HCT116 (cell line): ENCODE measurements around the gene RWDD3. TPM values are rescaled to one million over a fixed set of nuclear protein-coding genes. Genes with fewer than 3 reads are reported as not detected.

ENCODE experiments used
- ATAC-seq: fragments of 200-7000 bp; cut with Tn5 transposase; 2 replicates; pipeline ENCODE4 v1.9.1; 2020; ENCODE audit warnings: mild to moderate bottlenecking, moderate library complexity
- BruUV-seq: library from RNA; stranded (reverse); fragments of 400-500 nt; replicated peaks from 2 replicates; lab custom pipeline; 2021; lab: Mats Ljungman, UMichigan
- CTCF ChIA-PET: fragments of 300-600 bp; sonication (Branson Sonifier 250); formaldehyde crosslinking; loops from one replicate; lab custom pipeline; 2021; ENCODE audit warnings: antibody characterized with exemption; lab: Charles Lee
- POLR2A ChIA-PET: fragments of 300-600, 350-600 bp; sonication (Branson Sonifier 250); formaldehyde crosslinking; loops from one replicate; lab custom pipeline; 2021; ENCODE audit warnings: antibody characterized with exemption; lab: Charles Lee
- RAD21 ChIA-PET, 2 experiments: fragments of 300-600 bp; sonication (Branson Sonifier 250); formaldehyde crosslinking; loops; one replicate each; lab custom pipeline; 2023; ENCODE audit warnings: low total read pairs in 2 of 2; ENCODE audit not compliant: uncharacterized antibody in 2 of 2, unreplicated experiment in 2 of 2, low non-redundant PET in 1 of 2; lab: Charles Lee
- DNase-seq: peaks from one replicate; pipeline ENCODE4 v3.0.0-alpha.2; 2010; ENCODE audit warnings: low read depth, low spot score
- H2AFZ ChIP-seq: fragments of 200-600 bp; shearing (Covaris generic), sonication (generic); 2 replicates; pipeline ENCODE4 v1.6.1; 2017; ENCODE audit warnings: low read depth, mixed run types, mixed read lengths, antibody characterized with exemption, low read length; ENCODE audit not compliant: poor library complexity, severe bottlenecking
- H3K27ac ChIP-seq: 2 replicates; pipeline ENCODE4 v1.5.1; 2012; ENCODE audit warnings: low read depth, low read length
- H3K27me3 ChIP-seq: fragments of 200-600 bp; sonication (generic); 2 replicates; pipeline ENCODE4 v1.6.1; 2016; ENCODE audit warnings: mixed run types, low read length, mixed read lengths; ENCODE audit not compliant: insufficient read depth
- H3K36me3 ChIP-seq, 2 experiments: fragments of 200-500 bp in 1 of 2; fragments of 200-600 bp in 1 of 2; sonication (Bioruptor generic) in 1 of 2; sonication (generic) in 1 of 2; 2 replicates each; pipeline versions ENCODE4 v1.5.1 to v1.6.1; 2014 to 2016; ENCODE audit warnings: low read length in 2 of 2, inconsistent platforms in 1 of 2, mixed read lengths in 1 of 2, mixed run types in 1 of 2; ENCODE audit not compliant: insufficient read depth in 2 of 2, control insufficient read depth in 1 of 2
- H3K4me1 ChIP-seq, 2 experiments: fragments of 200-600 bp in 1 of 2; sonication (generic) in 1 of 2; 2 replicates each; pipeline versions ENCODE4 v1.5.1 to v1.6.1; 2012 to 2017; ENCODE audit warnings: low read length in 2 of 2, inconsistent platforms in 1 of 2, mild to moderate bottlenecking in 1 of 2, mixed read lengths in 1 of 2, mixed run types in 1 of 2, moderate library complexity in 1 of 2; ENCODE audit not compliant: insufficient read depth in 2 of 2, control insufficient read depth in 1 of 2
- H3K4me2 ChIP-seq: fragments of 200-600 bp; sonication (generic); 2 replicates; pipeline ENCODE4 v1.6.1; 2017; ENCODE audit warnings: mixed run types, low read length, mixed read lengths
- H3K4me3 ChIP-seq, 2 experiments: fragments of 200-600 bp in 1 of 2; sonication (generic) in 1 of 2; replicated peaks in 1 of 2; 2 replicates each; pipeline ENCODE4 v1.5.1; 2011 to 2016; ENCODE audit warnings: low read length in 2 of 2, control low read depth in 1 of 2, low read depth in 1 of 2, mild to moderate bottlenecking in 1 of 2, mixed read lengths in 1 of 2, mixed run types in 1 of 2
- H3K79me2 ChIP-seq: fragments of 200-600 bp; sonication (generic); 2 replicates; pipeline ENCODE4 v1.6.1; 2017; ENCODE audit warnings: mild to moderate bottlenecking, mixed run types, low read length, moderate library complexity, mixed read lengths; ENCODE audit not compliant: insufficient read depth
- H3K9ac ChIP-seq: fragments of 200-600 bp; sonication (generic); 2 replicates; pipeline ENCODE4 v1.6.1; 2016; ENCODE audit warnings: low read length, mixed read lengths
- H3K9me2 ChIP-seq: fragments of 200-600 bp; sonication (generic), shearing (Covaris generic); 2 replicates; pipeline ENCODE4 v1.6.1; 2017; ENCODE audit warnings: mixed run types, mild to moderate bottlenecking, moderate library complexity; ENCODE audit not compliant: insufficient read depth
- H3K9me3 ChIP-seq, 2 experiments: fragments of 200-500 bp in 1 of 2; fragments of 200-600 bp in 1 of 2; sonication (Bioruptor generic) in 1 of 2; sonication (generic) in 1 of 2; 2 replicates each; pipeline ENCODE4 v1.6.1; 2014 to 2017; ENCODE audit warnings: low read length in 2 of 2, mixed read lengths in 2 of 2, inconsistent platforms in 1 of 2, low read depth in 1 of 2, mild to moderate bottlenecking in 1 of 2, mixed run types in 1 of 2, moderate library complexity in 1 of 2; ENCODE audit not compliant: control insufficient read depth in 1 of 2, insufficient read depth in 1 of 2
- H4K20me1 ChIP-seq: fragments of 200-600 bp; sonication (generic), shearing (Covaris generic); 2 replicates; pipeline ENCODE4 v1.6.1; 2017; ENCODE audit warnings: mixed run types, mild to moderate bottlenecking, moderate library complexity; ENCODE audit not compliant: insufficient read depth
- EZH2phosphoT487 ChIP-seq: fragments of 200-600 bp; IDR thresholded peaks from 2 replicates; pipeline ENCODE4 v1.6.1; 2018; ENCODE audit warnings: antibody characterized with exemption, borderline replicate concordance
- POLR2AphosphoS5 ChIP-seq: IDR thresholded peaks from 2 replicates; pipeline ENCODE4 v1.6.1; 2011; ENCODE audit warnings: mild to moderate bottlenecking, low read depth, low read length, moderate library complexity
- SIN3A ChIP-seq: IDR thresholded peaks from 2 replicates; pipeline ENCODE4 v1.6.1; 2012; ENCODE audit warnings: low read depth
- SP1 ChIP-seq: IDR thresholded peaks from 2 replicates; pipeline ENCODE4 v1.6.1; 2012; ENCODE audit warnings: low read depth
- intact Hi-C: fragments of 100-400 bp; cut with micrococcal nuclease; formaldehyde crosslinking; loops from 2 replicates; pipeline ENCODE4 v1.10.0; 2022
- total RNA-seq: library from RNA; stranded (reverse); gene quantifications from one replicate; pipeline ENCODE4 v1.2.1, GENCODE V29; 2021; ENCODE audit not compliant: unreplicated experiment

The RWDD3 gene
- total RNA-seq, 1 experiment from 2014 or later = 12.4 TPM

GRCh38 chr1:95287825-95288224 is 53.8 kb downstream of the RWDD3 start:
- no TSS peak for BruUV-seq
- no peak for DNase-seq

More at GRCh38 chr1:95287825-95288224, 53.8 kb downstream of the RWDD3 start:
- Histone ChIP-seq H3K27me3 (no peaks in the 10 kb centered on the region), H3K9ac (no peak overlapping the region), H3K79me2 (no peaks in the 10 kb centered on the region), H3K36me3 (no peaks in the 10 kb centered on the region), H3K9me3 (no peaks in the 10 kb centered on the region), H4K20me1 (no peaks in the 10 kb centered on the region), H3K27ac (no peak overlapping the region), H2AFZ (no peak overlapping the region), H3K9me2 (0 out of 2 replicates have a peak, but pooled peaks cover 2% of the 10 kb centered on the region), H3K4me3 (no peak overlapping the region), H3K4me2 (no peak overlapping the region), H3K4me1 (no peaks in the 10 kb centered on the region)
- TF ChIP-seq SP1 (no peak), EZH2phosphoT487 (no peak), POLR2AphosphoS5 (no peak), SIN3A (no peak)
- ATAC-seq = no peak
- POLR2A ChIA-PET = no interaction called here
- intact Hi-C loops = no loop called here
- RAD21 ChIA-PET = no interaction called here
- CTCF ChIA-PET = no interaction called here

Other genes with a start within 250 kb of the RWDD3 start
- gene ALG14, start 161.3 kb upstream of the RWDD3 start, total RNA-seq = 5.7 TPM
- 12.1 TPM for gene TLCD4, start 116.9 kb upstream of the RWDD3 start, total RNA-seq